KMS-11 (cell line): Measurements from ENCODE around the gene TLE4.
"Not testable (repeated sequence)": the region's sequence is repeated elsewhere in the genome, so short reads cannot be mapped to it uniquely, and the experiment has no call there.

Experiments used
- H2AFZ ChIP-seq: fragments of 200-600 bp; sonication (generic); 2 replicates; pipeline ENCODE4 v1.6.1; 2016; ENCODE audit warnings: antibody characterized with exemption, mixed run types, low read depth
- H3K27ac ChIP-seq: fragments of 200-600 bp; sonication (generic); 2 replicates; pipeline ENCODE4 v1.6.1; 2016; ENCODE audit warnings: mild to moderate bottlenecking, mixed run types
- H3K27me3 ChIP-seq: fragments of 200-600 bp; sonication (generic); 2 replicates; pipeline ENCODE4 v1.6.1; 2017; ENCODE audit warnings: mild to moderate bottlenecking, low read depth, mixed run types, moderate library complexity; ENCODE audit not compliant: insufficient read depth
- H3K36me3 ChIP-seq: fragments of 200-600 bp; sonication (generic); 2 replicates; pipeline ENCODE4 v1.6.1; 2017; ENCODE audit warnings: mild to moderate bottlenecking, mixed run types; ENCODE audit not compliant: insufficient read depth
- H3K4me1 ChIP-seq: fragments of 200-600 bp; sonication (generic); 2 replicates; pipeline ENCODE4 v1.6.1; 2016; ENCODE audit warnings: mild to moderate bottlenecking, low read depth, mixed run types; ENCODE audit not compliant: poor library complexity, severe bottlenecking
- H3K4me2 ChIP-seq: fragments of 200-600 bp; sonication (generic); 2 replicates; pipeline ENCODE4 v1.7.0; 2016; ENCODE audit warnings: mild to moderate bottlenecking, mixed run types
- H3K4me3 ChIP-seq: fragments of 200-600 bp; sonication (generic); IDR thresholded peaks from 2 replicates; pipeline ENCODE4 v1.6.1; 2017; ENCODE audit warnings: low read depth, low read length, mixed read lengths; ENCODE audit not compliant: insufficient read depth
- H3K79me2 ChIP-seq: fragments of 200-600 bp; sonication (generic); 2 replicates; pipeline ENCODE4 v1.6.1; 2016; ENCODE audit warnings: low read depth, mixed run types; ENCODE audit not compliant: insufficient read depth
- H3K9ac ChIP-seq: fragments of 200-600 bp; sonication (generic); 2 replicates; pipeline ENCODE4 v1.6.1; 2016; ENCODE audit warnings: mild to moderate bottlenecking, mixed run types
- H4K20me1 ChIP-seq: fragments of 200-600 bp; sonication (generic); 2 replicates; pipeline ENCODE4 v1.6.1; 2016; ENCODE audit warnings: mild to moderate bottlenecking, mixed run types; ENCODE audit not compliant: insufficient read depth
- TF ChIP-seq, protein P1 (sequence below): fragments of 200-600 bp; sonication (generic); conservative IDR thresholded peaks from 2 replicates; pipeline ENCODE4 v1.6.1; 2017; ENCODE audit warnings: low read depth, mild to moderate bottlenecking, antibody characterized with exemption, low read length, moderate library complexity, mixed read lengths

The TLE4 gene

DNA sequence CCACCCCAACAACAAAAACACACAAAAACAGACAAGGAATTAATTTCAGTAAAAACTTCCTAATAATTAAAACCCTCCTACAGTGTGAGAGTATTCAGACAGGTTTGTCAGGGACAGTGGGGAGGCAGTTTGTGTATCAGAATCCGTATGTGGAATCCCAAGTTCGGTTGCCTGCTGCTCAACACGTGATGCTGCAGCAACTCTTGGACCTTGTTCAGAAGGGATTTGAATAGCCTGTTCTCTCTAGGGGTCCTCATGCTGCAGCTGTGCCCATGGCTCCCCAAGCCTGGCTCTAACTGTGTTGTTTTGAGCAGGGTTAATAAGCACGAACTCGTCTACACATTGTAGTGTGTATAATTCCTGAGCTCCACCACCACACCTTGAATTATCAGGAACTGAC, 28.7 kb downstream of the TLE4 start:
- Histone ChIP-seq H3K79me2 (no peaks in the 10 kb centered on the region), H3K4me3 (no peak overlapping the region), H4K20me1 (no peaks in the 10 kb centered on the region), H2AFZ (no peak overlapping the region), H3K27me3 (no peaks in the 10 kb centered on the region), H3K4me2 (no peak overlapping the region), H3K27ac (no peak overlapping the region), H3K4me1 (no peaks in the 10 kb centered on the region), H3K9ac (no peak overlapping the region), H3K36me3 (no peaks in the 10 kb centered on the region)
- TF ChIP-seq, protein P1, sequence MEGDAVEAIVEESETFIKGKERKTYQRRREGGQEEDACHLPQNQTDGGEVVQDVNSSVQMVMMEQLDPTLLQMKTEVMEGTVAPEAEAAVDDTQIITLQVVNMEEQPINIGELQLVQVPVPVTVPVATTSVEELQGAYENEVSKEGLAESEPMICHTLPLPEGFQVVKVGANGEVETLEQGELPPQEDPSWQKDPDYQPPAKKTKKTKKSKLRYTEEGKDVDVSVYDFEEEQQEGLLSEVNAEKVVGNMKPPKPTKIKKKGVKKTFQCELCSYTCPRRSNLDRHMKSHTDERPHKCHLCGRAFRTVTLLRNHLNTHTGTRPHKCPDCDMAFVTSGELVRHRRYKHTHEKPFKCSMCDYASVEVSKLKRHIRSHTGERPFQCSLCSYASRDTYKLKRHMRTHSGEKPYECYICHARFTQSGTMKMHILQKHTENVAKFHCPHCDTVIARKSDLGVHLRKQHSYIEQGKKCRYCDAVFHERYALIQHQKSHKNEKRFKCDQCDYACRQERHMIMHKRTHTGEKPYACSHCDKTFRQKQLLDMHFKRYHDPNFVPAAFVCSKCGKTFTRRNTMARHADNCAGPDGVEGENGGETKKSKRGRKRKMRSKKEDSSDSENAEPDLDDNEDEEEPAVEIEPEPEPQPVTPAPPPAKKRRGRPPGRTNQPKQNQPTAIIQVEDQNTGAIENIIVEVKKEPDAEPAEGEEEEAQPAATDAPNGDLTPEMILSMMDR = no peak

DNA sequence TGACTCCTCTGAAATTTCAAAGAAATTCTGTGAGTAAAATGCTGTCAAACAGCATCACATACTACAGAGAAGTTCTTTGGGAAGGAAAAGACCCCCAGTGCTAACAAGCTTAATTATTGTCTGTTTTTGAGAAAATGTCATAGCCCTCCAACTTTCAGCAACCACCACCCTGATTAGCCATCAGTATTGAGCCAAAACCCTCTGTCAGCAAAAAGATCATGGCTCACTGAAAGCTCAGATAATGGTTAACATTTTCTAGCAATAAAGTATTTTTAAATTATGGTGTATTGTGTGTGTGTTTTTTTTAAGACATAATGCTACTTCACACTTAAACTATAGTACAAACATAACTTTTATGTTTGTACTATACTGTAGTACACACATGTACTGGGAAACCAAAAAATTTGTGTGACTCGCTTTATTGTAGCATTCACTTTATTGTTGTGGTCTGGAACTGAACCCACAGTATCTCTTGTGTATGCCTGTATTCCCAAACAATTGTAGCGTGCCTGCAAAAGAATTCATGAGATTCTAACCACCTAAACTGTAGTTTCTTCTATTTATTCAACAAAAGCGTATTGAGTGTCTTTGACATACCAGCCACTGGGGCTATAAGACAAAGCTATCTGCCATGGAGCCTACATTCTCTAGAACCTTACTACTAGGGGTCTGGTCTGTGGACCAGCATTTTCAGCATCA, 31.6 kb downstream of the TLE4 start:
- no peaks in the 10 kb centered on the region for H3K79me2 ChIP-seq
- no peaks in the 10 kb centered on the region for H4K20me1 ChIP-seq
- H3K36me3 ChIP-seq = no peaks in the 10 kb centered on the region
- H3K27ac ChIP-seq = no peak overlapping the region
- H3K4me3 ChIP-seq = no peak overlapping the region
- H3K9ac ChIP-seq = no peak overlapping the region
- H3K4me2 ChIP-seq = no peak overlapping the region
- H3K4me1 ChIP-seq = no peaks in the 10 kb centered on the region
- H2AFZ ChIP-seq = no peak overlapping the region
- TF ChIP-seq, protein P1 = no peak
- H3K27me3 ChIP-seq = no peaks in the 10 kb centered on the region

DNA sequence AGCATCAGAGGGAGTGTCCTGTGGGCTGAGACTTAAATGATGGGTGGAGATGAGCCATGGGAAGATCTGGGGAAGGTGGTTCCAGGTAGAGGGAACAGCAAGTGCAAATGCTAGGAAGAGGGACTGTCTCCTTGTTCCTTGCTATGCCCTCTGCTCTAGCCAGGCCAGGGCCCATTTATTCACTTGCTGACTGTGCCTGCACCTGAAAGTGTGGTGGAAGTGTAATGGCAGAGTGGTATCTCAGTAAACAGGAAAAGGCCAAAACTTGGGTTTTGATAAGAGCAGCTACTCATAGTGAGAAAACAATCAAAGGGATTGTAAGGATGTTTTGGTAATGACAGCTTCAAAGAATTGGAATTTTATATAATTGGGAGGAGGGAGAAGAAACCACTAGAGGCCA, 32.4 kb downstream of the TLE4 start:
- no peak overlapping the region for H2AFZ ChIP-seq
- H3K4me2 ChIP-seq = no peak overlapping the region
- H3K36me3 ChIP-seq = no peaks in the 10 kb centered on the region
- no peaks in the 10 kb centered on the region for H3K27me3 ChIP-seq
- no peak overlapping the region for H3K9ac ChIP-seq
- H4K20me1 ChIP-seq = no peaks in the 10 kb centered on the region
- H3K27ac ChIP-seq = no peak overlapping the region
- H3K79me2 ChIP-seq = no peaks in the 10 kb centered on the region
- H3K4me3 ChIP-seq = no peak overlapping the region
- no peaks in the 10 kb centered on the region for H3K4me1 ChIP-seq
- TF ChIP-seq, protein P1 = no peak

DNA sequence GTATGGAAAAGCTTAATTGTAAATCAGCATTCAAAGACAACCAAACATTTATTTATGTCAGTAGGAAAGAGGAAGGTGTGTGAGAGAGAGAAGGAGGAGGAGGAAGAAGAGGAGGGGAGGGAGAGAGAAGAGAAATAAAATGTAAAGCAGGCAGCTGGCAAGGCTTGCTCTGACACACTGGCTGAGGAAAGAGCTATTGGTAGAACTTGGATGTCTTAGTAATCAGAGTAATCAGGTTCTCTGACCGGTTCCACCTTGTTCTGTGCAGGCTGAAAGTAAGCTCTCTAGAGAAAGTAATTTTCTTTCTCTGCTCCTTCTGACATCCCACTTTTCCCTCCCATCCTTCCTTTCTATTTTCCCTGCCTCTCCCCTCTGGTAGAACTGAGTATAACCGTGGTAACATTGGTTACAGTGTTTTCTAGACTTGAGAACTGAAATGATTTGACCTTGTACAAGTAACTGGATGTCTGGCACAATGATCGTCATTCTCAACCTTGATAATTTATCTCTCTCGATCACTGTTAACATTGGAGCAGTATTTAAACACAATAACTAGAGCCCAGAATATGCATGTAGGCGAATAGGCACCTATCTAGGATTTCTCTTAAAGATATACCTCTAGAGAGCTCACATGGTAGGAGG, 33.3 kb downstream of the TLE4 start:
- H3K4me1 ChIP-seq = no peaks in the 10 kb centered on the region
- H3K4me3 ChIP-seq = no peak overlapping the region
- H2AFZ ChIP-seq = no peak overlapping the region
- H3K27me3 ChIP-seq = no peaks in the 10 kb centered on the region
- no peaks in the 10 kb centered on the region for H4K20me1 ChIP-seq
- no peak overlapping the region for H3K27ac ChIP-seq
- no peak overlapping the region for H3K9ac ChIP-seq
- no peaks in the 10 kb centered on the region for H3K36me3 ChIP-seq
- H3K79me2 ChIP-seq = no peaks in the 10 kb centered on the region
- TF ChIP-seq, protein P1 = no peak
- no peak overlapping the region for H3K4me2 ChIP-seq

DNA sequence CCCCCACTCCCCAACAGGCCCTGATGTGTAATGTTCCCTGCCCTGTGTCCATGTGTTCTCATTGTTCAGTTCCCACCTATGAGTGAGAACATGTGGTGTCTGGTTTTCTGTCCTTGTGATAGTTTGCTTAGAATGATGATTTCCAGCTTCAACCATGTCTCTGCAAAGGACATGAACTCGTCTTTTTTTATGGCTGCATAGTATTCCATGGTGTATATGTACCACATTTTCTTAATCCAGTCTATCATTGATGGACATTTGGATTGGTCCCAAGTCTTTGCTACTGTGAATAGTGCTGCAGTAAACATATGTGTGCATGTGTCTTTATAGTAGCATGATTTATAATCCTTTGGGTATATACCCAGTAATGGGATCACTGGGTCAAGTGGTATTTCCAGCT, 34.8 kb downstream of the TLE4 start:
- H2AFZ ChIP-seq, H3K4me1 ChIP-seq, H3K9ac ChIP-seq, H3K36me3 ChIP-seq, H4K20me1 ChIP-seq, H3K79me2 ChIP-seq, H3K4me2 ChIP-seq, H3K27me3 ChIP-seq, H3K4me3 ChIP-seq, H3K27ac ChIP-seq: not testable (repeated sequence)
